Measurements from ENCODE around the gene CLEC12A. TPM values are rescaled to one million over a fixed set of nuclear protein-coding genes. Genes with fewer than 3 reads are reported as not detected.

The CLEC12A gene
- total and polyA plus RNA-seq, 10 donors = 5.4 to 59.5 (median 24.3) TPM

GRCh38 chr12:9935026-9935425, 36.2 kb upstream of the CLEC12A start:
- Histone ChIP-seq H3K4me1 (no peaks in the 10 kb centered on the region), H3K27me3 (replicated peaks in 1 of 7) (no peaks in the 10 kb centered on the region), H3K9me3 (no peaks in the 10 kb centered on the region), H3K27ac (no peak overlapping the region), H3K4me3 (no peak overlapping the region), H3K36me3 (no peaks in the 10 kb centered on the region)
- WGBS, 5 donors = 84 to 98% (median 94%) methylated on average over 2 of the region's 2 CpGs
- TF ChIP-seq POLR2AphosphoS5 (IDR thresholded peaks at IDR 0.05) (no peak), CTCF (IDR thresholded peaks at IDR 0.05 in 8 of 11, conservative IDR thresholded peaks at IDR 0.05 in 3 of 11) (no peak), POLR2A (IDR thresholded peaks at IDR 0.05) (no peak)
- intact Hi-C loops (cut with DNase I; ENCODE audit: low total_unique reads) = no loop called here
- DNase-seq = no peak

DNA sequence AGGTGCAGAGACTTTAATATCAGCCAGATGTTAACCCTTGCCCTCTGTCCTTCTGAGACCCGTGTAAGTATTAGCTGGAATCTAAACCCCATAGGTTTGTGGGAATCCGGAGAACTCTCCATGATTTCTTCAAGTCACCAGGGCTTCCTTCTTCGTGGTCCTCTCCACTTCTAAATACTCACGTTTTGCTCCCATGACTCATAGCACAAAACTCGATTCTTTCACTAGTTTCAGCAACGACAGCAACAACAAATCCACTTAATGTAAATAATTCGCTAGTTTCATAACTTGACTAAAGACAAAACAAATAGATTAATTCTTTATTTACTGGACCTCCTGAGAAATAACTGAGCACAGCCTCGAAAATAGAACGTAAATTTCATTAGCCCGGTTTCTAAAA, 34.6 kb upstream of the CLEC12A start:
- 70 to 75% (median 71%) methylated on average over 10 of the region's 10 CpGs for WGBS, 5 donors
- no peak for DNase-seq
- intact Hi-C loops (cut with DNase I; ENCODE audit: low total_unique reads) = no loop called here
- Histone ChIP-seq H3K4me1 (peaks cover 0 to 6% (median 0%) of the 10 kb centered on the region in 6 donors), H3K4me3 (no peak overlapping the region), H3K27me3 (replicated peaks in 1 of 7) (no peaks in the 10 kb centered on the region), H3K9me3 (no peaks in the 10 kb centered on the region), H3K36me3 (no peaks in the 10 kb centered on the region), H3K27ac (no peak overlapping the region)
- TF ChIP-seq POLR2AphosphoS5 (IDR thresholded peaks at IDR 0.05) = no peak
- TF ChIP-seq POLR2A (IDR thresholded peaks at IDR 0.05) = no peak
- TF ChIP-seq CTCF (IDR thresholded peaks at IDR 0.05 in 8 of 11, conservative IDR thresholded peaks at IDR 0.05 in 3 of 11) = no peak

GRCh38 chr12:9940375-9940774, 30.8 kb upstream of the CLEC12A start:
- H3K9me3 ChIP-seq = no peaks in the 10 kb centered on the region
- H3K27ac ChIP-seq = no peak overlapping the region
- TF ChIP-seq CTCF (IDR thresholded peaks at IDR 0.05 in 8 of 11, conservative IDR thresholded peaks at IDR 0.05 in 3 of 11) (peak in 5 of 11 experiments; percentile 13 to 38 (median 22)), POLR2AphosphoS5 (IDR thresholded peaks at IDR 0.05) (no peak)
- H3K4me3 ChIP-seq = no peak overlapping the region
- H3K27me3 ChIP-seq (replicated peaks in 1 of 7) = peaks cover 0 to 9% (median 0%) of the 10 kb centered on the region in 7 donors
- H3K36me3 ChIP-seq = no peaks in the 10 kb centered on the region
- intact Hi-C loops (cut with DNase I; ENCODE audit: low total_unique reads) = no loop called here
- WGBS, 5 donors = 12 to 19% (median 15%) methylated on average over 2 of the region's 2 CpGs
- DNase-seq = no peak
- peaks cover 0 to 32% (median 10%) of the 10 kb centered on the region in 6 donors for H3K4me1 ChIP-seq

GRCh38 chr12:9941838-9942237, 29.4 kb upstream of the CLEC12A start:
- TF ChIP-seq CTCF (IDR thresholded peaks at IDR 0.05 in 8 of 11, conservative IDR thresholded peaks at IDR 0.05 in 3 of 11) (no peak), POLR2AphosphoS5 (IDR thresholded peaks at IDR 0.05) (no peak), POLR2A (IDR thresholded peaks at IDR 0.05) (no peak)
- Histone ChIP-seq H3K4me1 (peaks cover 0 to 32% (median 10%) of the 10 kb centered on the region in 6 donors), H3K36me3 (no peaks in the 10 kb centered on the region), H3K27me3 (replicated peaks in 1 of 7) (peaks cover 0 to 9% (median 0%) of the 10 kb centered on the region in 7 donors), H3K4me3 (no peak overlapping the region), H3K27ac (no peak overlapping the region), H3K9me3 (no peaks in the 10 kb centered on the region)
- 78 to 91% (median 83%) methylated on average over 1 of the region's 1 CpG for WGBS, 5 donors
- DNase-seq = no peak
- intact Hi-C loops (cut with DNase I; ENCODE audit: low total_unique reads) = no loop called here
